ENCODE data around the gene PILRA. TPM values are rescaled to one million over a fixed set of nuclear protein-coding genes. Genes with fewer than 3 reads are reported as not detected.
"Not testable (repeated sequence)": the region's sequence is repeated elsewhere in the genome, so short reads cannot be mapped to it uniquely, and the experiment has no call there.

PILRA gene
- total RNA-seq, 2 experiments from 2014 or later, result 0.27 to 0.29 TPM

DNA sequence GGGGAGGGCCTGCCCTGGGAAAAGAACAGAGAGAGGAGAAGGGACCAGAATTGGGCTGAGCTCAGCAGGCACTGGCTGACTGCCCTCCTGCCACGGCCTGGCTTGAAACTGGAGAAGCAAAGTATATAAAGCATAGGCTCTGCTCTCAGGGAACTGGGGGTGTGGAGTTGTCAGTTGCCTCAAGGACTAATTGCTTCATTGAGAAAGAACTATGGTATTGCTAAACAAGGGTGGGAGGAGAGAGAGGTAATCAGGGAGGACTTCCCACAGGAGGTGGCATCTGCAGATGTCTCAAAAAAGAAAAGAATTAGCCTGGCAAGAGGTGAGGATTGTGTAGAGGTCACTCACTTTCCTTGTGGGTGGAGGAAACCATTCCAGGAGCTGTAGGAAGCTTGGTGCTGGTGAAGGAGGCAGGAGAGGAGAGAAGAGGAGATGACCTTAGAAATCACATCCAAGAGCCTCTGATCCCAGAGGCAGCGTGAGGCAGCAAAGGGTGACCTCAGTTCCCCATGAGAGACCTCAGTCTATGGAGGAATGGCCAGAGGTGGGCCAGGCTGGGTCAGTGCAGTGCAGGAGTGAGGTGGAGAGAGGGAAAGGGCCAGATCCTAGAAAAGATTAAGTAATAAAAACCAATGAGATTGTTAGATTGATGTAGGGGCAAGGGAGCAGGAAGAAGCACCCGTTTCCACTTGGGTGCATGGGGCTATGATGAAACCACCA is 13.0 kb upstream of the PILRA start:
- H3K27ac Mint-ChIP-seq, result no peak overlapping the region
- CTCF ChIA-PET, result interaction anchor here (0.7 kb wide), 1 partner anchor 227 kb away, joined by 4 read pairs; no protein-coding TSS in a partner anchor

DNA sequence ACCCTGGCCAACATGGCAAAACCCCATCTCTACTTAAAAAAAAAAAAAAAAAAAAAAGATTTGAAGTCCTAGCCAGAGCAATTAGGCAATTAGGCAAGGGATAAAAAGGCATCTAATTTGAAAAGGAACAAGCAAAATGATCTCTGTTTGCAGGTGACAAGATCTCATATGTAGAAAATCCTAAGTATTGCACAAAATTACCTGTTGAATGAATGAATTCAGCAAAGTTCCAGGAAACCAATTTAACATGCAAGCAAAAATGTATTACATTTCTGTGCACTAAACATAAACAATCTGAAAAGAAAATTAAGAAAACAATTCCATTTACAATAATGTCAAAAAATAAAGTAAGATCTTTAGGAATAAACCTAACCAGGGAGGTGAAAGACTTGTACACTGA is 10.2 kb upstream of the PILRA start:
- intact Hi-C loops (cut with micrococcal nuclease), result no loop called here
- no peak overlapping the region for H3K4me3 Mint-ChIP-seq
- no peak for DNase-seq
- no peaks in the 10 kb centered on the region for H3K27me3 Mint-ChIP-seq (ENCODE audit: low read depth)
- peaks cover 28% of the 10 kb centered on the region for H3K4me1 Mint-ChIP-seq (ENCODE audit: low read depth)
- CTCF ChIA-PET, result no interaction called here
- peaks cover 2% of the 10 kb centered on the region for H3K9me3 Mint-ChIP-seq
- no peak overlapping the region for H3K27ac Mint-ChIP-seq
- peaks cover 65% of the 10 kb centered on the region for H3K36me3 Mint-ChIP-seq (ENCODE audit: low read depth)

More for the DNA sequence above, 13.0 kb upstream of the PILRA start:
- DNase-seq, result no peak
- H3K36me3 Mint-ChIP-seq (ENCODE audit: low read depth), result peaks cover 46% of the 10 kb centered on the region
- no peaks in the 10 kb centered on the region for H3K27me3 Mint-ChIP-seq (ENCODE audit: low read depth)
- no peaks in the 10 kb centered on the region for H3K9me3 Mint-ChIP-seq
- intact Hi-C loops (cut with micrococcal nuclease), result no loop called here
- H3K4me3 Mint-ChIP-seq, result no peak overlapping the region
- peaks cover 11% of the 10 kb centered on the region for H3K4me1 Mint-ChIP-seq (ENCODE audit: low read depth)

DNA sequence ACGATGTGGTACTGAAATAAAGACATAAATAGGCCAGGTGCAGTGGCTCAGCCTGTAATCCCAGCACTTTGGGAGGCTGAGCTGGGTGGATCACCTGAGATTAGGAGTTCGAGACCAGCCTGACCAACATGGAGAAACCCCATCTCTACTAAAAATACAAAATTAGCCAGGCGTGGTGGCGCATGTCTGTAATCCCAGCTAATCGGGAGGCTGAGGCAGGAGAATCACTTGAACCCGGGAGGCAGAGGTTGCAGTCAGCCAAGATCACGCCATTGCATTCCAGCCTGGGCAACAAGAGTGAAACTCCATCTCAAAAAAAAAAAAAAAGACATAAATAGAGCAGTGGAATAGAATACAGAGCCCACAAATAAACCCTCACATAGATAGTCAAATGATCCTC is 9.5 kb upstream of the PILRA start:
- DNase-seq; H3K9me3 Mint-ChIP-seq; H3K27me3 Mint-ChIP-seq (ENCODE audit: low read depth); H3K4me3 Mint-ChIP-seq; H3K27ac Mint-ChIP-seq; intact Hi-C loops (cut with micrococcal nuclease): not testable (repeated sequence)
- Mint-ChIP-seq H3K36me3 (ENCODE audit: low read depth) (peaks cover 62% of the 10 kb centered on the region), H3K4me1 (ENCODE audit: low read depth) (peaks cover 28% of the 10 kb centered on the region)
- CTCF ChIA-PET, result interaction anchor here (1.1 kb wide), 1 partner anchor 43 kb away, joined by 3 read pairs; no protein-coding TSS in a partner anchor

DNA sequence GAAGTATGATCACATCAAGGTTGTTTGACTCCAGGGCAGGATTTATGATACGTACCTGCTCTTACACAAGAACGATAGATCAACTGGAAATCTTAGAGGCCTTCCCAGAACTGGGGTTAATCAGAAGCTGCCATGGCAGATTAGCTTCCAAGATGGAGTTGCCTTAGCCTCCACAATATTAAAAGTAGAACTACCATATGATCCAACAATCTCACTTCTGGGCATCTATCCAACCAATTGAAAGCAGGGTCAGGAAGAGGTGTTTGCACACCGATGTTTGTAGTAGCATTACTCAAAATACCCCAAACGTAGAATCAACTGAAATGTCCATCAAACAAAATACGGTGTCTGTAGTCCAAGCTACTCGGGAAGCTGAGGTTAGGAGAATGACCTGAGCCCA is 8.8 kb upstream of the PILRA start:
- Mint-ChIP-seq H3K27ac (no peak overlapping the region), H3K27me3 (ENCODE audit: low read depth) (no peaks in the 10 kb centered on the region), H3K36me3 (ENCODE audit: low read depth) (peaks cover 59% of the 10 kb centered on the region), H3K4me1 (ENCODE audit: low read depth) (peaks cover 28% of the 10 kb centered on the region), H3K9me3 (peaks cover 2% of the 10 kb centered on the region), H3K4me3 (no peak overlapping the region)
- no peak for DNase-seq
- CTCF ChIA-PET, result interaction anchor here (1.1 to 1.6 kb wide), 2 partner anchors 42 to 230 kb away, joined by 3 read pairs; no protein-coding TSS in a partner anchor
- intact Hi-C loops (cut with micrococcal nuclease), result no loop called here

DNA sequence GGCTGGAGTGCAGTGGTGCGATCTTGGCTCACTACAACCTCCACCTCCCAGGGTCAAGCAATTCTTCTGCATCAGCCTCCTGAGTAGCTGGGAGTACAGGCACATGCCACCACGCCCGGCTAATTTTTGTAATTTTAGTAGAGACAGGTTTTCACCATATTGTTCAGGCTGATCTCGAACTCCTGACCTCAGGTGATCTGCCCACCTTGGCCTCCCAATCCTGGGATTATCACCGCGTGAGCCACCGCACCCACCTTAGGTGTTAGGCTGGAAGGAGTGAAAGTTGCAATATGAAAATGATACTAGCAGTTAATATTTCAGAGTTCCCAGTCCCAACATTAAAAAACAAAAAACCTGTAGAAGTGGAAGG is 7.3 kb upstream of the PILRA start:
- intact Hi-C loops (cut with micrococcal nuclease), result loop anchor here (1.0 kb wide), 1 partner anchor 30 kb away; no protein-coding TSS in a partner anchor
- CTCF ChIA-PET, result interaction anchor here (1.6 kb wide), 1 partner anchor 232 kb away, joined by 3 read pairs; no protein-coding TSS in a partner anchor
- H3K36me3 Mint-ChIP-seq (ENCODE audit: low read depth), result peaks cover 49% of the 10 kb centered on the region
- not testable (repeated sequence) for H3K27ac Mint-ChIP-seq; H3K4me3 Mint-ChIP-seq; H3K27me3 Mint-ChIP-seq (ENCODE audit: low read depth); H3K9me3 Mint-ChIP-seq; DNase-seq
- peaks cover 28% of the 10 kb centered on the region for H3K4me1 Mint-ChIP-seq (ENCODE audit: low read depth)

DNA sequence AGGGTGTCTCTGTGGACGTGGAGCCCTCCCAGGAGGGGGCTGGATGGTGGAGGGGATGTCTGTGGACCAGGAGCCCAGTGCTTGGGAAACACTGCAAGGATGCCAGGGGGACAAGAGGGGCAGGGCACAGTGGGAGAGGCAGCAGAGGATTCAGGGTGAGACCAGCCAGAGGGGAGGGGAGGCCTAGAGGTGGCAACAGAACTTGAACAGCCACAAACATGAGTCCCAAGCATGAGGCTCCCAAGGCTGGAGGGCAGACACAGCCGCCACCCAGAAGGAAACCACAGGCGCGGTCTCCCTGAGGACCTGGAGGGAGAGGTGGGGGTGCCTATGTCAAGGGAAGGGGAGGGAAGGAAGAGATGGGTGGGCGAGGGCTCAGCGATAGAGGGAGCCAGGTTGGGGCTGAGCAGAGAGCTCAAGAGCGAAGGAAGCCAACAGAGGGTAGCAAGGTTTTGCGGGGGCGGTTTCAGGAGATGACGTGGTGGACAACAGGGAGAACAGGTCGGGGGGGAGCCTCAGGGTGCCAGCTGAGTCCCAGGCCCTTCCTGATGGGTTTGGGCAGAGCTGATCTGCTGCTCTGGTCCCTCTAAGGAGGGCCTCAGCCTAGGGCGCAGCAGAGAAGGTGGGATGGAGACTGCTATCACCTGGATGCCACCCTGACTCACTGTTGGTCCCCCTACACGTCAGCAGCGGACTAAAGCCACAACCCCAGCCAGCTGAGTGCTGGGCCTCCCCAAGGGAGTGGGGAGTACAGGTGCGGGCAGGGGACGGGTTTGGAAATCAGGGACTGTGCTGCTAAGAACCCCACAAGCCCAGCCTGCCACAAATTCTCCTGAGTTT is 6.7 kb upstream of the PILRA start:
- peaks cover 45% of the 10 kb centered on the region for H3K36me3 Mint-ChIP-seq (ENCODE audit: low read depth)
- H3K9me3 Mint-ChIP-seq, result peaks cover 2% of the 10 kb centered on the region
- H3K4me3 Mint-ChIP-seq, result no peak overlapping the region
- intact Hi-C loops (cut with micrococcal nuclease), result no loop called here
- CTCF ChIA-PET, result no interaction called here
- H3K27ac Mint-ChIP-seq, result no peak overlapping the region
- H3K4me1 Mint-ChIP-seq (ENCODE audit: low read depth), result peaks cover 30% of the 10 kb centered on the region
- no peak for DNase-seq
- no peaks in the 10 kb centered on the region for H3K27me3 Mint-ChIP-seq (ENCODE audit: low read depth)

DNA sequence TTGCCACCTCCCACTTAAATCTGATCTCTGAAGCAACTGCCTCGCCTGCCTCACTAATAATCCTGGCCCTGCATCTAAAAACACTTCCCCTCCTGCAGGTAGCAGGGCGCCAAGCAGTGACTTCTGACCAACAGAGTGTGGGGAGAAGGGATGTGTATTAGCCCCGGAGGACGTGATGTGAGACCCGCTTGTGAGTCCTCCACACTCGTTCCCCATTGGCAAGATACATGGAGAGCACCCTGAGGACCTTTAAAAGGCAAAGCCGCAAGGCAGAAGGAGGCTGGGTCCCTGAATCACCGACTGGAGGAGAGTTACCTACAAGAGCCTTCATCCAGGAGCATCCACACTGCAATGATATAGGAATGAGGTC is 6.1 kb upstream of the PILRA start:
- Mint-ChIP-seq H3K9me3 (peaks cover 2% of the 10 kb centered on the region), H3K27me3 (ENCODE audit: low read depth) (no peaks in the 10 kb centered on the region), H3K4me3 (no peak overlapping the region), H3K4me1 (ENCODE audit: low read depth) (peaks cover 35% of the 10 kb centered on the region), H3K36me3 (ENCODE audit: low read depth) (peaks cover 40% of the 10 kb centered on the region), H3K27ac (no peak overlapping the region)
- CTCF ChIA-PET, result no interaction called here
- intact Hi-C loops (cut with micrococcal nuclease), result no loop called here
- DNase-seq, result no peak

DNA sequence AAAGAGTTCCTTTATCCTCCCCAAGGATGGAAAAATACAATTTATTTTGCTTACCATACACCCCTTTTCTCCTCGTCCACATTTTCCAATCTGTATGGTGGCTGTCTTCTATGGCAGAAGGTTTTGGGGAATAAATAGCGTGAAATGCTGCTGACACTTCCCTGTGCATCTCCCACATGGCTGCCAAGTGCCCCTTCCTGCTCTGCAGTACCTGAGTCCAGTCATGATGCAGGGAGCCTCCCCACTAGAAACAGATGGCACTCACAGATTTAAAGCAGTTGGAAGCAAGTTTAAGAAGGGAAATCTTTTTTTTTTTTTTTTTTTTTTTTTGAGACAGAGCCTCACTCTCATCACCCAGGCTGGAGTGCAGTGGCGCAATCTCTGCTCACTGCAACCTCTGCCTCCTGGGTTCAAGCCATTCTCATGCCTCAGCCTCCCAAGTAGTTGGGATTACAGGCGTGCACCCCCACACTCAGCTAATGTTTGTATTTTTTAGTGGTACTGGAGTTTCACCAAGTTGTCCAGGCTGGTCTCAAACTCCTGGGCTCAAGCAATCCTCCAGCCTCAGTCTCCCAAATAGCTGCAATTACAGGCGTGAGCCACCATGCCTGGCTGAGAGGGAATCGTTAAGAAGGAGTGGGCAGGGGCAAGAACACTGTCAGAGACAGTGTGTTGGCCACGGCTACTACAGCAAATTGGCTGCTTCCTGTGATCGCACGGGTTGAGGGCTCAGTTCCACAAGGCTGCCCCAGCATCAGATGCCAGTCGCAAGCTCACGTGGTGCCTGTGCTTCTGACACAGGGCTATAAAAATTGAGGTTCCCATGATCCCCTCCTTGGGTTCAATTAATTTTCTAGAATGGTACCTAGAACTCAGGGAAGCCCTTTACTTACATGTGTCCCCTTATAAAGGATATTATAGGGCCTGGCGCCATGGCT is 5.3 kb upstream of the PILRA start:
- CTCF ChIA-PET, result no interaction called here
- no peak overlapping the region for H3K27ac Mint-ChIP-seq
- peaks cover 35% of the 10 kb centered on the region for H3K36me3 Mint-ChIP-seq (ENCODE audit: low read depth)

DNA sequence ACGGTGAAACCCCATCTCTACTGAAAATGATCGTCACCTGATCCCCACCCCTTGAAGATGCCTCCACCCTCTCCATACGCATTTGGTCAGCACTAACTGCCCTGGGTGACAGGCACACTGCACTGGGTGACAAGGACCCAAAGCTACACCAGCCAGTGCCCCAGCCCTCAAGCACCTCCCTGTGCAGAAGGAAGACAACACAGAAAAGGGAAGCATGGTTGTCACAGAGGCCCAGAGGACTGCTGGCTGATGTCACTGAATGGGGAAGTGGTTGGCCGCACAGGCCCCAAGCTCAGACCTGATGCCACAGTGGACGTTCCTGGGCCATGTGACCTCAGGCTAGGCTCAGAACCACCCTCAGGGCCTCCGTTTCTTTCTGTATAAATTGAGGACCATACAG is 4.2 kb upstream of the PILRA start:
- H3K36me3 Mint-ChIP-seq (ENCODE audit: low read depth), result peaks cover 26% of the 10 kb centered on the region
- no peak overlapping the region for H3K27ac Mint-ChIP-seq
- intact Hi-C loops (cut with micrococcal nuclease), result no loop called here
- H3K27me3 Mint-ChIP-seq (ENCODE audit: low read depth), result no peaks in the 10 kb centered on the region
- H3K4me3 Mint-ChIP-seq, result no peak overlapping the region
- peaks cover 37% of the 10 kb centered on the region for H3K4me1 Mint-ChIP-seq (ENCODE audit: low read depth)
- CTCF ChIA-PET, result interaction anchor here (0.7 kb wide), 1 partner anchor 27 kb away, joined by 3 read pairs; no protein-coding TSS in a partner anchor
- DNase-seq, result no peak
- H3K9me3 Mint-ChIP-seq, result peaks cover 2% of the 10 kb centered on the region

More for the DNA sequence above, 5.3 kb upstream of the PILRA start:
- Mint-ChIP-seq H3K9me3 (peaks cover 2% of the 10 kb centered on the region), H3K4me3 (no peak overlapping the region), H3K4me1 (ENCODE audit: low read depth) (peaks cover 38% of the 10 kb centered on the region), H3K27me3 (ENCODE audit: low read depth) (no peaks in the 10 kb centered on the region)
- intact Hi-C loops (cut with micrococcal nuclease), result no loop called here
- no peak for DNase-seq

DNA sequence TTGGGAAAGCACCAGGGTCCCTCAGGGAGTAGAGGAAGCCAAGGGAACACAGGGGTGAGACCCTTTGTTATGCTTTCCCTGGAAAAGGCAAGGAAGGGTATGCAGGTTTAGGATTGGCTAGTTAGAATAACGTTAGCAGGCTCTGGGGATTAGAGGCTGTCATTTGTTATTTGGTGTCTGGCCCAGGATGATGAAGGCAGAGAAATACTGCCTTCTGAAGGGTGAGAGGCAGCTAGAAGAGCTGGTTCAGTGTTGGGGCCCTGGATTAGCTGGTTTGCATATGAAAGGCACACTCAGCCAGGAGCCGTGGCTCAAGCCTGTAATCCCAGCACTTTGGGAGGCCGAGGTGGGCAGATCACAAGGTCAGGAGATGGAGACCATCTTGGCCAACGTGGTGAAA is 3.0 kb upstream of the PILRA start:
- H3K36me3 Mint-ChIP-seq (ENCODE audit: low read depth), result peaks cover 20% of the 10 kb centered on the region
- H3K27me3 Mint-ChIP-seq (ENCODE audit: low read depth), result no peaks in the 10 kb centered on the region
- intact Hi-C loops (cut with micrococcal nuclease), result no loop called here
- no peak overlapping the region for H3K27ac Mint-ChIP-seq
- CTCF ChIA-PET, result interaction anchor here (0.6 kb wide), 1 partner anchor 219 kb away, joined by 3 read pairs; no protein-coding TSS in a partner anchor
- H3K4me1 Mint-ChIP-seq (ENCODE audit: low read depth), result peaks cover 31% of the 10 kb centered on the region
- H3K4me3 Mint-ChIP-seq, result no peak overlapping the region
- DNase-seq, result no peak
- H3K9me3 Mint-ChIP-seq, result peaks cover 2% of the 10 kb centered on the region

DNA sequence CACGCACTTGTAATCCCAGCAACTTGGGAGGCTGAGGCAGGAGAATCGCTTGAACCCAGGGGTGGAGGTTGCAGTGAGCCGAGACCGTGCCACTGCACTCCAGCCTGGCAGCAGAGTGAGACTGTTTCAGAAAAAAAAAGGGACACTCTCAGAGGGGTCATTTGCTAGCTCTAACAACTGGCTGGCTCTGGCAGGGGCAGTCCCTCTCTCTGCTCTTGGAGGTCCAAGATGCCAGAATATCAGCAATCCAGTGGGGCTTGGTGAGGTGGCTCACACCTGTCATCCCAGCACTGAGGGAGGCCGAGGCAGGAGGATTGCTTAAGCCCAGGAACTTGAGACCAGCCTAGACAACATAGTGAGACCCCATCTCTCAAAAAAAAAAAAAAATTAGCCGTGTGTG is 2.5 kb upstream of the PILRA start:
- Mint-ChIP-seq H3K36me3 (ENCODE audit: low read depth) (peaks cover 18% of the 10 kb centered on the region), H3K4me3 (no peak overlapping the region), H3K4me1 (ENCODE audit: low read depth) (peaks cover 27% of the 10 kb centered on the region), H3K27ac (no peak overlapping the region), H3K9me3 (peaks cover 2% of the 10 kb centered on the region), H3K27me3 (ENCODE audit: low read depth) (no peaks in the 10 kb centered on the region)
- DNase-seq, result no peak
- CTCF ChIA-PET, result interaction anchor here (0.6 kb wide), 1 partner anchor 220 kb away, joined by 3 read pairs; no protein-coding TSS in a partner anchor
- intact Hi-C loops (cut with micrococcal nuclease), result no loop called here
